Measurements from ENCODE around the gene DSCAM.
A peak's percentile ranks its signal among the peaks of the same experiment; 100 is the strongest.

DSCAM gene

GRCh38 chr21:40169971-40170370 lies 677.0 kb downstream of the DSCAM start:
- Histone ChIP-seq H3K4me3 (ENCODE audit: extremely low read depth, insufficient read depth, low read length, poor library complexity, severe bottlenecking) (no peak overlapping the region), H3K36me3 (ENCODE audit: control insufficient read depth, insufficient read depth, low read length) (no peaks in the 10 kb centered on the region), H3K27ac (ENCODE audit: low read depth, low read length, severe bottlenecking) (no peak overlapping the region), H3K9me3 (ENCODE audit: control insufficient read depth, low read length) (no peaks in the 10 kb centered on the region), H3K4me1 (ENCODE audit: control insufficient read depth, insufficient read depth, low read length, poor library complexity, severe bottlenecking) (no peaks in the 10 kb centered on the region)
- 93 to 95% methylated on average over 9 of the region's 11 CpGs for WGBS, 2 experiments (ENCODE audit: insufficient coverage in 2 of 2)

- H3K4me1 ChIP-seq (ENCODE audit: control insufficient read depth, insufficient read depth, low read length, poor library complexity, severe bottlenecking) = no peaks in the 10 kb centered on the region
- 86 to 98% methylated on average over 4 of the region's 6 CpGs for WGBS, 2 experiments (ENCODE audit: insufficient coverage in 2 of 2)
- no peaks in the 10 kb centered on the region for H3K36me3 ChIP-seq (ENCODE audit: control insufficient read depth, insufficient read depth, low read length)
- no peak overlapping the region for H3K27ac ChIP-seq (ENCODE audit: low read depth, low read length, severe bottlenecking)
- H3K9me3 ChIP-seq (ENCODE audit: control insufficient read depth, low read length) = no peaks in the 10 kb centered on the region
- no peak overlapping the region for H3K4me3 ChIP-seq (ENCODE audit: extremely low read depth, insufficient read depth, low read length, poor library complexity, severe bottlenecking)
Observed at GRCh38 chr21:40166291-40166843, 680.6 kb downstream of the DSCAM start.

DNA sequence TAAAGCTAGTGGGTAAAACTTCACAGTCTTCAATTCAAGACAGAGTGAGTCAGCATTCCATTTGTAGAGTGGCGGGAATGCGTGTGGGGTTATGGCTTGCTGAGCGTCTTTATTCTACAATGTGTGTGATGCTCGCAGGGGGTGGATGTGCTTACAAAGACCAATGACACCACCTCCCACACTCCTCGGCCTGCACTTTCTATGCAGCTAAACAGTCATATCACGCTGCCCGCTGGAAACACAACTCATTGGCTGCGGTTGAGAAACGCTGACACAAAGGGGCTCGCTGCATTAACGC lies 681.2 kb downstream of the DSCAM start:
- H3K27ac ChIP-seq (ENCODE audit: low read depth, low read length, severe bottlenecking) = peak overlapping the region; percentile 85
- WGBS, 2 experiments (ENCODE audit: insufficient coverage in 2 of 2) = 55 to 64% methylated on average over 7 of the region's 11 CpGs
- H3K4me1 ChIP-seq (ENCODE audit: control insufficient read depth, insufficient read depth, low read length, poor library complexity, severe bottlenecking) = no peaks in the 10 kb centered on the region
- H3K9me3 ChIP-seq (ENCODE audit: control insufficient read depth, low read length) = no peaks in the 10 kb centered on the region
- H3K4me3 ChIP-seq (ENCODE audit: extremely low read depth, insufficient read depth, low read length, poor library complexity, severe bottlenecking) = no peak overlapping the region
- no peaks in the 10 kb centered on the region for H3K36me3 ChIP-seq (ENCODE audit: control insufficient read depth, insufficient read depth, low read length)

GRCh38 chr21:40164905-40165772 lies 681.8 kb downstream of the DSCAM start:
- Histone ChIP-seq H3K4me3 (ENCODE audit: extremely low read depth, insufficient read depth, low read length, poor library complexity, severe bottlenecking) (no peak overlapping the region), H3K36me3 (ENCODE audit: control insufficient read depth, insufficient read depth, low read length) (no peaks in the 10 kb centered on the region), H3K27ac (ENCODE audit: low read depth, low read length, severe bottlenecking) (peak overlapping the region; percentile 85), H3K4me1 (ENCODE audit: control insufficient read depth, insufficient read depth, low read length, poor library complexity, severe bottlenecking) (no peaks in the 10 kb centered on the region), H3K9me3 (ENCODE audit: control insufficient read depth, low read length) (no peaks in the 10 kb centered on the region)
- 60 to 66% methylated on average over 8 of the region's 10 CpGs for WGBS, 2 experiments (ENCODE audit: insufficient coverage in 2 of 2)

GRCh38 chr21:40162075-40162474 lies 684.9 kb downstream of the DSCAM start:
- Histone ChIP-seq H3K36me3 (ENCODE audit: control insufficient read depth, insufficient read depth, low read length) (no peaks in the 10 kb centered on the region), H3K9me3 (ENCODE audit: control insufficient read depth, low read length) (no peaks in the 10 kb centered on the region), H3K4me1 (ENCODE audit: control insufficient read depth, insufficient read depth, low read length, poor library complexity, severe bottlenecking) (no peaks in the 10 kb centered on the region), H3K27ac (ENCODE audit: low read depth, low read length, severe bottlenecking) (no peak overlapping the region), H3K4me3 (ENCODE audit: extremely low read depth, insufficient read depth, low read length, poor library complexity, severe bottlenecking) (no peak overlapping the region)
- WGBS, 2 experiments (ENCODE audit: insufficient coverage in 2 of 2) = 33 to 60% methylated on average over 1 to 2 of the region's 2 CpGs

- 77 to 80% methylated on average over 3 to 5 of the region's 5 CpGs for WGBS, 2 experiments (ENCODE audit: insufficient coverage in 2 of 2)
- Histone ChIP-seq H3K4me3 (ENCODE audit: extremely low read depth, insufficient read depth, low read length, poor library complexity, severe bottlenecking) (no peak overlapping the region), H3K36me3 (ENCODE audit: control insufficient read depth, insufficient read depth, low read length) (no peaks in the 10 kb centered on the region), H3K4me1 (ENCODE audit: control insufficient read depth, insufficient read depth, low read length, poor library complexity, severe bottlenecking) (no peaks in the 10 kb centered on the region), H3K9me3 (ENCODE audit: control insufficient read depth, low read length) (no peaks in the 10 kb centered on the region), H3K27ac (ENCODE audit: low read depth, low read length, severe bottlenecking) (no peak overlapping the region)
Observed at GRCh38 chr21:40160911-40161310, 686.0 kb downstream of the DSCAM start.

DNA sequence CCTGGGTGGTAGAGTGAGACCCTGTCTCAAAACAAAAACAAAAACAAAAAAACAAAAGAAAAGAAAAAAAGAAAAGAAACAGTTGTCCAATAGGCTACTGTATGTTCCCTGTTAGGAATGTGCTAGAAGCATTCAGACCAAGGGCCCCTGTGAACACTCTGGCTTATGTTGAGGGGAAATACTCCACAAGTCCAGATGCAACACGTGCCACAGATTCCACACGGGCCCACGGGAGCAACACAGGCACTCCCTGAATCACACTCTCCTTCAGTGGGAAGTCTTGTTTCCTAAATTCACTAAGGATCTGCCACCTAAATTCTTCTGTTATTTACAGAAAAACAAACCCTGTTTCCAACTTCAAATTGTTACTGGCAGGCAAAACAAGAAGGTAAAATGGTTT lies 688.6 kb downstream of the DSCAM start:
- Histone ChIP-seq H3K4me3 (ENCODE audit: extremely low read depth, insufficient read depth, low read length, poor library complexity, severe bottlenecking) (no peak overlapping the region), H3K27ac (ENCODE audit: low read depth, low read length, severe bottlenecking) (no peak overlapping the region), H3K36me3 (ENCODE audit: control insufficient read depth, insufficient read depth, low read length) (no peaks in the 10 kb centered on the region), H3K4me1 (ENCODE audit: control insufficient read depth, insufficient read depth, low read length, poor library complexity, severe bottlenecking) (no peaks in the 10 kb centered on the region), H3K9me3 (ENCODE audit: control insufficient read depth, low read length) (no peaks in the 10 kb centered on the region)
- 86 to 89% methylated on average over 3 of the region's 3 CpGs for WGBS, 2 experiments (ENCODE audit: insufficient coverage in 2 of 2)

- no peaks in the 10 kb centered on the region for H3K9me3 ChIP-seq (ENCODE audit: control insufficient read depth, low read length)
- 78 to 85% methylated on average over 5 to 6 of the region's 7 CpGs for WGBS, 2 experiments (ENCODE audit: insufficient coverage in 2 of 2)
- H3K27ac ChIP-seq (ENCODE audit: low read depth, low read length, severe bottlenecking) = no peak overlapping the region
- no peaks in the 10 kb centered on the region for H3K4me1 ChIP-seq (ENCODE audit: control insufficient read depth, insufficient read depth, low read length, poor library complexity, severe bottlenecking)
- H3K36me3 ChIP-seq (ENCODE audit: control insufficient read depth, insufficient read depth, low read length) = no peaks in the 10 kb centered on the region
- H3K4me3 ChIP-seq (ENCODE audit: extremely low read depth, insufficient read depth, low read length, poor library complexity, severe bottlenecking) = no peak overlapping the region
Observed at GRCh38 chr21:40155563-40155962, 691.4 kb downstream of the DSCAM start.

- no peaks in the 10 kb centered on the region for H3K4me1 ChIP-seq (ENCODE audit: control insufficient read depth, insufficient read depth, low read length, poor library complexity, severe bottlenecking)
- WGBS, 2 experiments (ENCODE audit: insufficient coverage in 2 of 2) = 82 to 92% methylated on average over 1 to 3 of the region's 4 CpGs
Observed at GRCh38 chr21:40153351-40153750, 693.6 kb downstream of the DSCAM start.

DNA sequence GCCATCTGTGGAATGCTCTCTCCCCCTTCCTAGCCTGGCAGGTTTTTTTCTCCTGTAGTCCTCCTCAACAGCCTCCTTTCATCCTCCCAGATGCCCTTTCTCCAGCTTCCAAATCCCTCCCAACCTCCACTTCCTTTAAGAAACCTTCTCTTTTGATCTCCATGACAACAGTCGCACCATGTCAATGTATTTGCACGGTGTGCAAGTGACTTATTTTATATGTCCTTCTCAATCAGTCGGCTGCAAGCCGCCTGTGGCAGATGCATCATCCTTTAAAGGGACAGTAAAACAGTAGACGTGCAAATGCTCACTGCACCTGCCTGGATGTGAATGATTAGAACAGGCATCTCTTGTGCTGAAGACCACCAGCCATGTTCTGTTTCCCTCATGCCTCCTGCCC lies 694.5 kb downstream of the DSCAM start:
- no peaks in the 10 kb centered on the region for H3K9me3 ChIP-seq (ENCODE audit: control insufficient read depth, low read length)
- 86 to 91% methylated on average over 4 to 5 of the region's 5 CpGs for WGBS, 2 experiments (ENCODE audit: insufficient coverage in 2 of 2)
- H3K4me1 ChIP-seq (ENCODE audit: control insufficient read depth, insufficient read depth, low read length, poor library complexity, severe bottlenecking) = no peaks in the 10 kb centered on the region
- no peak overlapping the region for H3K27ac ChIP-seq (ENCODE audit: low read depth, low read length, severe bottlenecking)
- H3K4me3 ChIP-seq (ENCODE audit: extremely low read depth, insufficient read depth, low read length, poor library complexity, severe bottlenecking) = no peak overlapping the region
- no peaks in the 10 kb centered on the region for H3K36me3 ChIP-seq (ENCODE audit: control insufficient read depth, insufficient read depth, low read length)

More at GRCh38 chr21:40153351-40153750, 693.6 kb downstream of the DSCAM start:
- H3K27ac ChIP-seq (ENCODE audit: low read depth, low read length, severe bottlenecking) = no peak overlapping the region
- no peaks in the 10 kb centered on the region for H3K36me3 ChIP-seq (ENCODE audit: control insufficient read depth, insufficient read depth, low read length)
- no peak overlapping the region for H3K4me3 ChIP-seq (ENCODE audit: extremely low read depth, insufficient read depth, low read length, poor library complexity, severe bottlenecking)
- H3K9me3 ChIP-seq (ENCODE audit: control insufficient read depth, low read length) = no peaks in the 10 kb centered on the region

- 100% methylated on average over 1 to 2 of the region's 3 CpGs for WGBS, 2 experiments (ENCODE audit: insufficient coverage in 2 of 2)
- Histone ChIP-seq H3K27ac (ENCODE audit: low read depth, low read length, severe bottlenecking) (no peak overlapping the region), H3K9me3 (ENCODE audit: control insufficient read depth, low read length) (no peaks in the 10 kb centered on the region), H3K4me1 (ENCODE audit: control insufficient read depth, insufficient read depth, low read length, poor library complexity, severe bottlenecking) (no peaks in the 10 kb centered on the region), H3K4me3 (ENCODE audit: extremely low read depth, insufficient read depth, low read length, poor library complexity, severe bottlenecking) (no peak overlapping the region), H3K36me3 (ENCODE audit: control insufficient read depth, insufficient read depth, low read length) (no peaks in the 10 kb centered on the region)
Observed at GRCh38 chr21:40151611-40152010, 695.3 kb downstream of the DSCAM start.
